Measurements from ENCODE around the gene HMGCR. TPM values are rescaled to one million over a fixed set of nuclear protein-coding genes. Genes with fewer than 3 reads are reported as not detected.

HMGCR gene
- total RNA-seq, 1 experiment from 2014 or later: 22.0 TPM

- H3K9me2 ChIP-seq (replicated peaks; ENCODE audit: low read length): no peaks in the 10 kb centered on the region
- POLR2A ChIA-PET (ENCODE audit: unreplicated experiment): no interaction called here
- no peaks in the 10 kb centered on the region for H3K79me2 ChIP-seq (ENCODE audit: low read length)
- no peak overlapping the region for H2AFZ ChIP-seq (ENCODE audit: low read length)
- H4K20me1 ChIP-seq (ENCODE audit: low read length): no peaks in the 10 kb centered on the region
- no peaks in the 10 kb centered on the region for H3K27me3 ChIP-seq (ENCODE audit: low read length)
- no peaks in the 10 kb centered on the region for H3K9me3 ChIP-seq (ENCODE audit: low read length)
- intact Hi-C loops (cut with micrococcal nuclease): no loop called here
- H3K27ac ChIP-seq (ENCODE audit: low read length): no peak overlapping the region
- TF ChIP-seq EZH2phosphoT487 (IDR thresholded peaks at IDR 0.05; ENCODE audit: borderline replicate concordance, low read length) (no peak), EZH2 (IDR thresholded peaks at IDR 0.05; ENCODE audit: low read length, unreplicated experiment) (no peak), CTCF (conservative IDR thresholded peaks at IDR 0.05; ENCODE audit: low read depth, low read length) (no peak)
- no peak for ATAC-seq
- BruUV-seq (replicated peaks): no TSS peak
- no peaks in the 10 kb centered on the region for H3F3A ChIP-seq (ENCODE audit: low read length, unreplicated experiment)
- H3K4me3 ChIP-seq (ENCODE audit: low read length): no peak overlapping the region
- no peaks in the 10 kb centered on the region for H3K4me1 ChIP-seq (ENCODE audit: insufficient read depth, low read length)
- no peak for DNase-seq
- H3K9ac ChIP-seq (ENCODE audit: low read length): no peak overlapping the region
- no peak overlapping the region for H3K4me2 ChIP-seq (ENCODE audit: low read length)
- H3K36me3 ChIP-seq (ENCODE audit: low read depth, low read length): peaks cover 54% of the 10 kb centered on the region
- CTCF ChIA-PET: no interaction called here
Observed at GRCh38 chr5:75355236-75355635, 18.2 kb downstream of the HMGCR start.

- no peaks in the 10 kb centered on the region for H3K4me1 ChIP-seq (ENCODE audit: insufficient read depth, low read length)
- ATAC-seq: no peak
Observed at GRCh38 chr5:75356719-75357118, 19.7 kb downstream of the HMGCR start.

GRCh38 chr5:75358117-75358516 lies 21.1 kb downstream of the HMGCR start:
- H3K27me3 ChIP-seq (ENCODE audit: low read length): no peaks in the 10 kb centered on the region
- no peak overlapping the region for H3K4me2 ChIP-seq (ENCODE audit: low read length)
- no peaks in the 10 kb centered on the region for H3F3A ChIP-seq (ENCODE audit: low read length, unreplicated experiment)
- H3K36me3 ChIP-seq (ENCODE audit: low read depth, low read length): peaks cover 41% of the 10 kb centered on the region
- no peaks in the 10 kb centered on the region for H3K4me1 ChIP-seq (ENCODE audit: insufficient read depth, low read length)
- H3K9me2 ChIP-seq (replicated peaks; ENCODE audit: low read length): no peaks in the 10 kb centered on the region
- H4K20me1 ChIP-seq (ENCODE audit: low read length): no peaks in the 10 kb centered on the region
- H3K4me3 ChIP-seq (ENCODE audit: low read length): no peak overlapping the region
- BruUV-seq (replicated peaks): no TSS peak
- H3K9me3 ChIP-seq (ENCODE audit: low read length): no peaks in the 10 kb centered on the region
- ATAC-seq (no peak), DNase-seq (no peak)
- no peak overlapping the region for H3K9ac ChIP-seq (ENCODE audit: low read length)
- TF ChIP-seq EZH2phosphoT487 (IDR thresholded peaks at IDR 0.05; ENCODE audit: borderline replicate concordance, low read length): no peak
- TF ChIP-seq EZH2 (IDR thresholded peaks at IDR 0.05; ENCODE audit: low read length, unreplicated experiment): no peak
- no peak for TF ChIP-seq CTCF (conservative IDR thresholded peaks at IDR 0.05; ENCODE audit: low read depth, low read length)
- no peak overlapping the region for H2AFZ ChIP-seq (ENCODE audit: low read length)
- POLR2A ChIA-PET (ENCODE audit: unreplicated experiment): no interaction called here
- no peak overlapping the region for H3K27ac ChIP-seq (ENCODE audit: low read length)
- no peaks in the 10 kb centered on the region for H3K79me2 ChIP-seq (ENCODE audit: low read length)
- intact Hi-C loops (cut with micrococcal nuclease): no loop called here
- CTCF ChIA-PET: no interaction called here

More at GRCh38 chr5:75356719-75357118, 19.7 kb downstream of the HMGCR start:
- no peak overlapping the region for H3K4me3 ChIP-seq (ENCODE audit: low read length)
- intact Hi-C loops (cut with micrococcal nuclease): no loop called here
- TF ChIP-seq EZH2 (IDR thresholded peaks at IDR 0.05; ENCODE audit: low read length, unreplicated experiment): no peak
- no peak for TF ChIP-seq EZH2phosphoT487 (IDR thresholded peaks at IDR 0.05; ENCODE audit: borderline replicate concordance, low read length)
- no peak for TF ChIP-seq CTCF (conservative IDR thresholded peaks at IDR 0.05; ENCODE audit: low read depth, low read length)
- no peak overlapping the region for H2AFZ ChIP-seq (ENCODE audit: low read length)
- ChIA-PET CTCF (no interaction called here), POLR2A (ENCODE audit: unreplicated experiment) (no interaction called here)
- no peaks in the 10 kb centered on the region for H3F3A ChIP-seq (ENCODE audit: low read length, unreplicated experiment)
- H3K27ac ChIP-seq (ENCODE audit: low read length): no peak overlapping the region
- no peak overlapping the region for H3K4me2 ChIP-seq (ENCODE audit: low read length)
- peaks cover 46% of the 10 kb centered on the region for H3K36me3 ChIP-seq (ENCODE audit: low read depth, low read length)
- H3K9ac ChIP-seq (ENCODE audit: low read length): no peak overlapping the region
- BruUV-seq (replicated peaks): no TSS peak
- no peaks in the 10 kb centered on the region for H3K27me3 ChIP-seq (ENCODE audit: low read length)
- no peaks in the 10 kb centered on the region for H3K79me2 ChIP-seq (ENCODE audit: low read length)
- no peaks in the 10 kb centered on the region for H4K20me1 ChIP-seq (ENCODE audit: low read length)
- H3K9me3 ChIP-seq (ENCODE audit: low read length): no peaks in the 10 kb centered on the region
- H3K9me2 ChIP-seq (replicated peaks; ENCODE audit: low read length): no peaks in the 10 kb centered on the region
- DNase-seq: no peak

All from PC-3 (cell line).